Hepatocyte (in vitro differentiated cells): Measurements from ENCODE around the gene EPS8L1. TPM values are rescaled to one million over a fixed set of nuclear protein-coding genes. Genes with fewer than 3 reads are reported as not detected.

Experiments used
- DNase-seq: peaks from one replicate; pipeline ENCODE4 v3.0.0-alpha.2; 2016; ENCODE audit warnings: low spot score
- H2AFZ ChIP-seq: fragments of 200-600 bp; sonication (generic); 2 replicates; pipeline ENCODE4 v1.6.0; 2016; ENCODE audit warnings: antibody characterized with exemption, mild to moderate bottlenecking
- H3K27ac ChIP-seq: fragments of 200-600 bp; sonication (generic); 2 replicates; pipeline ENCODE4 v1.5.1; 2016; ENCODE audit warnings: mild to moderate bottlenecking
- H3K27me3 ChIP-seq: fragments of 200-600 bp; sonication (generic); 2 replicates; pipeline ENCODE4 v1.6.1; 2016
- H3K36me3 ChIP-seq: fragments of 200-600 bp; sonication (generic); replicated peaks from 2 replicates; pipeline ENCODE4 v1.5.1; 2016; ENCODE audit warnings: low read depth; ENCODE audit not compliant: insufficient read depth
- H3K4me1 ChIP-seq: fragments of 200-600 bp; sonication (generic); 2 replicates; pipeline ENCODE4 v1.5.1; 2016; ENCODE audit warnings: mild to moderate bottlenecking, moderate library complexity; ENCODE audit not compliant: insufficient read depth
- H3K4me2 ChIP-seq: fragments of 200-600 bp; sonication (generic); 2 replicates; pipeline ENCODE4 v1.6.0; 2016
- H3K4me3 ChIP-seq: fragments of 200-600 bp; sonication (generic); 2 replicates; pipeline ENCODE4 v1.5.1; 2016; ENCODE audit warnings: mild to moderate bottlenecking
- H3K79me2 ChIP-seq: fragments of 200-600 bp; sonication (generic); 2 replicates; pipeline ENCODE4 v1.6.0; 2017; ENCODE audit warnings: mild to moderate bottlenecking
- H3K9me2 ChIP-seq: fragments of 200-600 bp; sonication (generic); replicated peaks from 2 replicates; pipeline ENCODE4 v1.6.0; 2017; ENCODE audit warnings: mild to moderate bottlenecking; ENCODE audit not compliant: insufficient read depth
- H3K9me3 ChIP-seq: fragments of 200-600 bp; sonication (generic); 2 replicates; pipeline ENCODE4 v1.5.1; 2016; ENCODE audit warnings: low read depth, mild to moderate bottlenecking
- H4K20me1 ChIP-seq: fragments of 200-600 bp; sonication (generic); 2 replicates; pipeline ENCODE4 v1.6.0; 2016; ENCODE audit warnings: mild to moderate bottlenecking; ENCODE audit not compliant: insufficient read depth, poor library complexity, severe bottlenecking
- EZH2 ChIP-seq: fragments of 200-600 bp; sonication (generic); IDR thresholded peaks from 2 replicates; pipeline ENCODE4 v1.6.1; 2016; ENCODE audit warnings: antibody characterized with exemption, mild to moderate bottlenecking, borderline replicate concordance
- EZH2phosphoT487 ChIP-seq: fragments of 200-600 bp; sonication (generic); IDR thresholded peaks from one replicate; pipeline ENCODE4 v1.6.1; 2018; ENCODE audit warnings: antibody characterized with exemption, mild to moderate bottlenecking, low read depth, moderate library complexity; ENCODE audit not compliant: unreplicated experiment, severe bottlenecking
- WGBS: methylation state at CpG from one replicate; pipeline ENCODE4 v1.1.6; 2016; ENCODE audit warnings: low lambda C conversion rate; ENCODE audit errors: missing lambda C conversion rate; 5-methylcytosine and 5-hydroxymethylcytosine counted together
- polyA plus RNA-seq: library from polyadenylated mRNA; unstranded; fragments of >200 nt; fragmentation: Nextera tagmentation; extraction: Ambion mirVana; gene quantifications from 2 replicates; pipeline ENCODE4 v1.2.1, GENCODE V29; 2016
- total RNA-seq: library from RNA; depleted of rRNA; stranded (reverse); fragments of >200 nt; gene quantifications from 2 replicates; pipeline ENCODE4 v1.2.3, GENCODE V29; 2014
- TF ChIP-seq, protein P1 (sequence below): fragments of 200-600 bp; sonication (generic); IDR thresholded peaks from 2 replicates; pipeline ENCODE4 v1.5.1; 2016; ENCODE audit warnings: antibody characterized with exemption, mild to moderate bottlenecking; ENCODE audit not compliant: poor library complexity

EPS8L1 gene
- total and polyA plus RNA-seq, 2 experiments from 2014 or later = 20.5 to 33.8 TPM

DNA sequence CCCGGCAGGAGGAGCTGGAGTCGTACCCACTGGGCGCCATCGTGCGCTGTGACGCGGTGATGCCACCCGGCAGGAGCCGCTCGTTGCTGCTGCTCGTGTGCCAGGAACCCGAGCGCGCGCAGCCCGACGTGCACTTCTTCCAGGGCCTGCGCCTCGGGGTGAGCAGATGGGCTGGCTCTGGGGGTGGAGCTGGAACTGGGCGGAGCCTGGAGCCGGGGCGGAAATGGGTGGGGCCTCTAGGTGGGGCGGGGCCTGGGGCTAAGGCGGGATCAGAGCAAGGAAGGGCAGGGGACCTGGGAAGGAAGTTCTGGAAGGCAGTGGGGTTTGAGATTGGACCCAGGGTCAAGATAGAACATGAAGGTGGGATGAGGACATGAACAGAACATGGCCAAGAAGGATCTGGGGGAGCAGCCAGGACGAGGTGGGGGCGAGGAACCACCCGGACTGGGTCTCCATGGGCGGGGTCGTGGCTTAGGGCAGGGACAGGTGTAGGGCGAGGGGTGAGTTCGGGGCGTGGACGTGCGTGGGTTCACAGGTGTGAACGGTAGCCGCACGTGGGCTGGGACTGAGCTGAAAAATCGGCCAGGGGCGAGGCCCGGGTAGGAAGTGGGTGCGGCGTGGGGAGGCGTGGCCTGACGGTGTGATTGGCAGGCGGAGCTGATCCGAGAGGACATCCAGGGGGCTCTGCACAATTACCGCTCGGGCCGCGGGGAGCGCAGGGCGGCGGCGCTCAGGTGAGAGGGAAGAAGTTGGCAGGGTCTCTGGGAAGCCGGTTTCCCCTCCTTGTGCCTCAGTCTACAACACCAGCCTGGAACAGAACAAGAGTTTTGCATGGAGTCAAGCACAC, 4.7 kb downstream of the EPS8L1 start:
- Histone ChIP-seq H3K9me2 (no peaks in the 10 kb centered on the region), H3K4me2 (peak overlapping the region; percentile 98), H2AFZ (peak overlapping the region; percentile 77), H4K20me1 (no peaks in the 10 kb centered on the region), H3K4me3 (peak overlapping the region; percentile 59), H3K79me2 (no peaks in the 10 kb centered on the region), H3K36me3 (no peaks in the 10 kb centered on the region), H3K27me3 (peaks cover 35% of the 10 kb centered on the region), H3K27ac (no peak overlapping the region), H3K4me1 (peaks cover 9% of the 10 kb centered on the region), H3K9me3 (no peaks in the 10 kb centered on the region)
- peak; percentile 84 for DNase-seq
- 14% methylated on average over 41 of the region's 55 CpGs for WGBS
- no peak for TF ChIP-seq EZH2phosphoT487
- TF ChIP-seq EZH2 = no peak
- TF ChIP-seq, protein P1, sequence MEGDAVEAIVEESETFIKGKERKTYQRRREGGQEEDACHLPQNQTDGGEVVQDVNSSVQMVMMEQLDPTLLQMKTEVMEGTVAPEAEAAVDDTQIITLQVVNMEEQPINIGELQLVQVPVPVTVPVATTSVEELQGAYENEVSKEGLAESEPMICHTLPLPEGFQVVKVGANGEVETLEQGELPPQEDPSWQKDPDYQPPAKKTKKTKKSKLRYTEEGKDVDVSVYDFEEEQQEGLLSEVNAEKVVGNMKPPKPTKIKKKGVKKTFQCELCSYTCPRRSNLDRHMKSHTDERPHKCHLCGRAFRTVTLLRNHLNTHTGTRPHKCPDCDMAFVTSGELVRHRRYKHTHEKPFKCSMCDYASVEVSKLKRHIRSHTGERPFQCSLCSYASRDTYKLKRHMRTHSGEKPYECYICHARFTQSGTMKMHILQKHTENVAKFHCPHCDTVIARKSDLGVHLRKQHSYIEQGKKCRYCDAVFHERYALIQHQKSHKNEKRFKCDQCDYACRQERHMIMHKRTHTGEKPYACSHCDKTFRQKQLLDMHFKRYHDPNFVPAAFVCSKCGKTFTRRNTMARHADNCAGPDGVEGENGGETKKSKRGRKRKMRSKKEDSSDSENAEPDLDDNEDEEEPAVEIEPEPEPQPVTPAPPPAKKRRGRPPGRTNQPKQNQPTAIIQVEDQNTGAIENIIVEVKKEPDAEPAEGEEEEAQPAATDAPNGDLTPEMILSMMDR = no peak

DNA sequence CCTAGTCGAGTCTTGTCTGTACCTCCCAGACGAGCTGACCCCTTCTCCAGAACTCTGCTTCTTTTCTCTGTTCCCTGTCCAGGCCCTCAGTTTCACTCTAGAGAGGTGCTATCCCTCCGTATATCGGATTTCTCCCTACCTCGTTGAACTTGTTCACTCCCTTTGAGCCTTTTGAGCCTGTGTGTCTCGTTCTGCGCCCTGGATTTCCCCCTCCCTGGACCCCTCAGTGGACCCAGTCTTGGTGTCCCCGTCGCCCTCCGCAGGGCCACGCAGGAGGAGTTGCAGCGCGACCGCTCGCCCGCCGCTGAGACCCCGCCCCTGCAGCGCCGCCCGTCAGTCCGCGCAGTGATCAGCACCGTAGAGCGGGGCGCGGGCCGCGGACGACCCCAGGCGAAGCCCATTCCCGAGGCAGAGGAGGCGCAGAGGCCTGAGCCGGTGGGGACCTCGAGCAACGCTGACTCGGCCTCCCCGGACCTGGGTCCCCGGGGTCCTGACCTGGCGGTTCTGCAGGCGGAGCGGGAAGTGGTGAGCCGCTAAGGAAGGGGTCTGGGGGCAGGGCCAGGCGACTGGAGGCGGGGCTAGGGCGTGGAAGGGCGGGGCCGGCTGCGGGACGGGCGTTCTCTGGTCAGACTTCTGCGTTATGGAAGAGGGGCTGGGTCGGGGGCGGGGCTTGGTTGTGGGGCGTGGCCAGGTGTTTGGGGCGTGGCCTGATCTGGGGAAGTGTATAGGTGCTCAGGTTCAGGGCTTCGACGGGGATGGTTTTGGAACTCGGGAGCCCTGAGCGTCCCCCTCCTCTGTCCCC, 5.5 kb downstream of the EPS8L1 start:
- H3K9me2 ChIP-seq = no peaks in the 10 kb centered on the region
- H3K36me3 ChIP-seq = no peaks in the 10 kb centered on the region
- peak overlapping the region; percentile 98 for H3K4me2 ChIP-seq
- no peak overlapping the region for H3K27ac ChIP-seq
- TF ChIP-seq EZH2phosphoT487 (no peak), EZH2 (no peak)
- TF ChIP-seq, protein P1 = no peak
- H4K20me1 ChIP-seq = no peaks in the 10 kb centered on the region
- peak overlapping the region; percentile 77 for H2AFZ ChIP-seq
- peaks cover 9% of the 10 kb centered on the region for H3K4me1 ChIP-seq
- DNase-seq = peak; percentile 87
- peak overlapping the region; percentile 59 for H3K4me3 ChIP-seq
- WGBS = 6% methylated on average over 48 of the region's 60 CpGs
- H3K9me3 ChIP-seq = no peaks in the 10 kb centered on the region
- H3K27me3 ChIP-seq = peaks cover 43% of the 10 kb centered on the region
- no peaks in the 10 kb centered on the region for H3K79me2 ChIP-seq

DNA sequence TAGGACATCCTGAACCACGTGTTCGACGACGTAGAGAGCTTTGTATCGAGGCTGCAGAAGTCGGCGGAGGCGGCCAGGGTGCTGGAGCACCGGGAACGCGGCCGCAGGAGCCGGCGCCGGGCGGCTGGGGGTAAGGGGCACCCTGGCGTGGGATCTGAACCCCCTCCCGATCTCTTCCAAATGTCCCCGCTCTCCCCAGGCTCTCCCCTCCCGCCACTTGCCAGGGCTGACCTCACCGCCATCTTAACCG, 6.0 kb downstream of the EPS8L1 start:
- H3K4me3 ChIP-seq = no peak overlapping the region

More for the DNA sequence above, 6.0 kb downstream of the EPS8L1 start:
- H3K4me1 ChIP-seq = peaks cover 12% of the 10 kb centered on the region
- H4K20me1 ChIP-seq = no peaks in the 10 kb centered on the region
- H3K9me3 ChIP-seq = no peaks in the 10 kb centered on the region
- WGBS = 39% methylated on average over 20 of the region's 22 CpGs
- H3K27ac ChIP-seq = no peak overlapping the region
- H3K27me3 ChIP-seq = peaks cover 45% of the 10 kb centered on the region
- no peak overlapping the region for H2AFZ ChIP-seq
- H3K79me2 ChIP-seq = no peaks in the 10 kb centered on the region
- TF ChIP-seq EZH2 = no peak
- TF ChIP-seq, protein P1 = no peak
- TF ChIP-seq EZH2phosphoT487 = no peak
- no peaks in the 10 kb centered on the region for H3K36me3 ChIP-seq
- DNase-seq = no peak
- peak overlapping the region; percentile 98 for H3K4me2 ChIP-seq
- no peaks in the 10 kb centered on the region for H3K9me2 ChIP-seq
